Gastroesophageal sphincter (tissue), 3 donors: ENCODE data around the gene IFTAP.

Experiments used
- EP300 ChIP-seq: sonication (generic); formaldehyde crosslinking; IDR thresholded peaks from one replicate; pipeline ENCODE4 v1.6.1; 2017; ENCODE audit warnings: antibody characterized with exemption, mild to moderate bottlenecking
- POLR2A ChIP-seq, 2 donors: fragments of 450-650 bp; IDR thresholded peaks; one replicate each; pipeline ENCODE4 v1.6.1; 2017; ENCODE audit warnings: antibody characterized with exemption in 2 of 2, mild to moderate bottlenecking in 2 of 2, moderate library complexity in 1 of 2
- POLR2AphosphoS5 ChIP-seq: sonication (generic); formaldehyde crosslinking; IDR thresholded peaks from one replicate; pipeline ENCODE4 v1.6.1; 2017; ENCODE audit warnings: antibody characterized with exemption
- TF ChIP-seq, protein P1 (sequence below), 4 experiments: fragments of 200-600 bp in 2 of 4; fragments of 450-650 bp in 2 of 4; sonication (generic) in 1 of 4; IDR thresholded peaks; one replicate each; pipeline ENCODE4 v1.5.1; 2017 to 2019; ENCODE audit warnings: antibody characterized with exemption in 4 of 4, mild to moderate bottlenecking in 2 of 4, moderate library complexity in 2 of 4

DNA sequence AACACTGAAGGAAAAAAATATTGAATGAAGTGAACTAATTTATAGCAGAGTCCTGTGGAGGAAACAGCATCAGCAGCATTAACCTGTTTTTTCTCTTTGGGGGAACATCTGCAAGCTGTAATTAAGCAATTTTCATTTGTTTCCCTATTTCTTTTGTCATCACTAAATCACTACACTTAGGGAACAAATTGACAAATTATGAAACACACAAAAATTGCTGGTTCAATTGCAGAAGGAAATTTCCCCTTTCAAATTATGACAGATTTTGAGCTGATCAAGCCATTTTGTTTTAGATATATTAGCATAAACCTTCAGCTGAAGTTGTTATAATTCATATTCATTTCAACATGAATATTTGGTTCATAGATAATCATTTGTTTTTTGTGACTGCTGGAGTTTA is 25.9 kb downstream of the IFTAP start:
- TF ChIP-seq, protein P1, sequence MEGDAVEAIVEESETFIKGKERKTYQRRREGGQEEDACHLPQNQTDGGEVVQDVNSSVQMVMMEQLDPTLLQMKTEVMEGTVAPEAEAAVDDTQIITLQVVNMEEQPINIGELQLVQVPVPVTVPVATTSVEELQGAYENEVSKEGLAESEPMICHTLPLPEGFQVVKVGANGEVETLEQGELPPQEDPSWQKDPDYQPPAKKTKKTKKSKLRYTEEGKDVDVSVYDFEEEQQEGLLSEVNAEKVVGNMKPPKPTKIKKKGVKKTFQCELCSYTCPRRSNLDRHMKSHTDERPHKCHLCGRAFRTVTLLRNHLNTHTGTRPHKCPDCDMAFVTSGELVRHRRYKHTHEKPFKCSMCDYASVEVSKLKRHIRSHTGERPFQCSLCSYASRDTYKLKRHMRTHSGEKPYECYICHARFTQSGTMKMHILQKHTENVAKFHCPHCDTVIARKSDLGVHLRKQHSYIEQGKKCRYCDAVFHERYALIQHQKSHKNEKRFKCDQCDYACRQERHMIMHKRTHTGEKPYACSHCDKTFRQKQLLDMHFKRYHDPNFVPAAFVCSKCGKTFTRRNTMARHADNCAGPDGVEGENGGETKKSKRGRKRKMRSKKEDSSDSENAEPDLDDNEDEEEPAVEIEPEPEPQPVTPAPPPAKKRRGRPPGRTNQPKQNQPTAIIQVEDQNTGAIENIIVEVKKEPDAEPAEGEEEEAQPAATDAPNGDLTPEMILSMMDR (IDR thresholded peaks at IDR 0.05) = no peak
- TF ChIP-seq POLR2AphosphoS5 = no peak
- no peak for TF ChIP-seq EP300
- no peak for TF ChIP-seq POLR2A (IDR thresholded peaks at IDR 0.05)
